ENCODE measurements around the gene TTLL6. TPM values are rescaled to one million over a fixed set of nuclear protein-coding genes. Genes with fewer than 3 reads are reported as not detected.

Gene TTLL6
- total RNA-seq, 1 donor from 2014 or later = 17.4 TPM

DNA sequence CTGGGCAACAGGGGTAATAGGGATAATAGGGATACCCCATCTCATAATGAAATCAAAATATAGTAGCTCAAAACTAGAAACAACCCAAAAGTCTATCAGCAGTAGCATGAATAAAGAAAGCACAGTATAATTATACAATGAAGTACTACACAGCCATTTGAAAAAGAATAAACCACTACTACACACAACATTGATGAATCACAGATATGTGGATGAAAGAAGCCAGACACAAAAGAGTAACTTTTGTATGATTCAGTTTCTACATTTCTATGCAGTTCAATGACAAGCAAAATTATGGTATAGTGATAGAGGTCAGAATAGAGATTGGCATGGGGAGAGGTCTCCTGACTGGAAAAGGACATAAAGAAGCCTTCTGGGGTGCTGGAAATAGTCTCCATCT is 85.7 kb downstream of the TTLL6 start:
- Histone ChIP-seq H3K27me3 (peaks cover 100% of the 10 kb centered on the region), H3K79me2 (ENCODE audit: low read depth) (no peaks in the 10 kb centered on the region), H3K9ac (no peak overlapping the region), H3K4me2 (no peak overlapping the region), H3K4me3 (no peak overlapping the region), H2AFZ (replicated peaks) (no peak overlapping the region), H3K27ac (no peak overlapping the region), H3K9me3 (ENCODE audit: low read depth) (no peaks in the 10 kb centered on the region), H3K4me1 (no peaks in the 10 kb centered on the region), H3K36me3 (no peaks in the 10 kb centered on the region), H3F3A (ENCODE audit: low read depth) (no peaks in the 10 kb centered on the region), H4K20me1 (ENCODE audit: low read depth) (peaks cover 81% of the 10 kb centered on the region)
- peaks cover 11% of the 10 kb centered on the region for H3K9me3 Mint-ChIP-seq
- peaks cover 2% of the 10 kb centered on the region for H3K4me1 Mint-ChIP-seq
- peaks cover 3% of the 10 kb centered on the region for H3K36me3 Mint-ChIP-seq
- H3K27ac Mint-ChIP-seq = no peak overlapping the region
- no peak for DNase-seq (ENCODE audit: low spot score)
- no peak overlapping the region for H3K4me3 Mint-ChIP-seq
- peaks cover 96% of the 10 kb centered on the region for H3K27me3 Mint-ChIP-seq (ENCODE audit: insufficient read depth, low read depth)
- TF ChIP-seq EZH2 (IDR thresholded peaks at IDR 0.05) = no peak
- TF ChIP-seq EZH2phosphoT487 (IDR thresholded peaks at IDR 0.05) = no peak
- TF ChIP-seq, protein P1, sequence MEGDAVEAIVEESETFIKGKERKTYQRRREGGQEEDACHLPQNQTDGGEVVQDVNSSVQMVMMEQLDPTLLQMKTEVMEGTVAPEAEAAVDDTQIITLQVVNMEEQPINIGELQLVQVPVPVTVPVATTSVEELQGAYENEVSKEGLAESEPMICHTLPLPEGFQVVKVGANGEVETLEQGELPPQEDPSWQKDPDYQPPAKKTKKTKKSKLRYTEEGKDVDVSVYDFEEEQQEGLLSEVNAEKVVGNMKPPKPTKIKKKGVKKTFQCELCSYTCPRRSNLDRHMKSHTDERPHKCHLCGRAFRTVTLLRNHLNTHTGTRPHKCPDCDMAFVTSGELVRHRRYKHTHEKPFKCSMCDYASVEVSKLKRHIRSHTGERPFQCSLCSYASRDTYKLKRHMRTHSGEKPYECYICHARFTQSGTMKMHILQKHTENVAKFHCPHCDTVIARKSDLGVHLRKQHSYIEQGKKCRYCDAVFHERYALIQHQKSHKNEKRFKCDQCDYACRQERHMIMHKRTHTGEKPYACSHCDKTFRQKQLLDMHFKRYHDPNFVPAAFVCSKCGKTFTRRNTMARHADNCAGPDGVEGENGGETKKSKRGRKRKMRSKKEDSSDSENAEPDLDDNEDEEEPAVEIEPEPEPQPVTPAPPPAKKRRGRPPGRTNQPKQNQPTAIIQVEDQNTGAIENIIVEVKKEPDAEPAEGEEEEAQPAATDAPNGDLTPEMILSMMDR (IDR thresholded peaks at IDR 0.05) = no peak

GRCh38 chr17:48730240-48730550 is 86.8 kb downstream of the TTLL6 start:
- Histone ChIP-seq H3K4me2 (no peak overlapping the region), H3K27ac (no peak overlapping the region), H4K20me1 (ENCODE audit: low read depth) (peaks cover 83% of the 10 kb centered on the region), H3K36me3 (no peaks in the 10 kb centered on the region), H3F3A (ENCODE audit: low read depth) (no peaks in the 10 kb centered on the region), H3K9me3 (ENCODE audit: low read depth) (no peaks in the 10 kb centered on the region), H2AFZ (replicated peaks) (no peak overlapping the region), H3K4me1 (no peaks in the 10 kb centered on the region), H3K27me3 (peaks cover 100% of the 10 kb centered on the region), H3K9ac (no peak overlapping the region), H3K79me2 (ENCODE audit: low read depth) (no peaks in the 10 kb centered on the region), H3K4me3 (no peak overlapping the region)
- H3K4me1 Mint-ChIP-seq = peaks cover 2% of the 10 kb centered on the region
- no peak overlapping the region for H3K27ac Mint-ChIP-seq
- peaks cover 13% of the 10 kb centered on the region for H3K9me3 Mint-ChIP-seq
- peaks cover 96% of the 10 kb centered on the region for H3K27me3 Mint-ChIP-seq (ENCODE audit: insufficient read depth, low read depth)
- no peak for DNase-seq (ENCODE audit: low spot score)
- TF ChIP-seq EZH2 (IDR thresholded peaks at IDR 0.05) (no peak), EZH2phosphoT487 (IDR thresholded peaks at IDR 0.05) (no peak)
- TF ChIP-seq, protein P1 (IDR thresholded peaks at IDR 0.05) = no peak
- H3K36me3 Mint-ChIP-seq = peaks cover 3% of the 10 kb centered on the region
- no peak overlapping the region for H3K4me3 Mint-ChIP-seq

- Histone ChIP-seq H3K27me3 (peaks cover 100% of the 10 kb centered on the region), H2AFZ (replicated peaks) (no peak overlapping the region), H3K9me3 (ENCODE audit: low read depth) (no peaks in the 10 kb centered on the region), H4K20me1 (ENCODE audit: low read depth) (peaks cover 83% of the 10 kb centered on the region), H3K4me3 (no peak overlapping the region), H3K79me2 (ENCODE audit: low read depth) (no peaks in the 10 kb centered on the region), H3K4me1 (no peaks in the 10 kb centered on the region), H3K4me2 (peak overlapping the region; percentile 62), H3K27ac (no peak overlapping the region), H3K9ac (no peak overlapping the region), H3K36me3 (no peaks in the 10 kb centered on the region), H3F3A (ENCODE audit: low read depth) (no peaks in the 10 kb centered on the region)
- DNase-seq (ENCODE audit: low spot score) = no peak
- H3K36me3 Mint-ChIP-seq = peaks cover 3% of the 10 kb centered on the region
- H3K27ac Mint-ChIP-seq = no peak overlapping the region
- H3K4me3 Mint-ChIP-seq = no peak overlapping the region
- peaks cover 2% of the 10 kb centered on the region for H3K4me1 Mint-ChIP-seq
- peaks cover 13% of the 10 kb centered on the region for H3K9me3 Mint-ChIP-seq
- peak; percentile 86 for TF ChIP-seq EZH2phosphoT487 (IDR thresholded peaks at IDR 0.05)
- peak; percentile 85 for TF ChIP-seq EZH2 (IDR thresholded peaks at IDR 0.05)
- TF ChIP-seq, protein P1 (IDR thresholded peaks at IDR 0.05) = no peak
- H3K27me3 Mint-ChIP-seq (ENCODE audit: insufficient read depth, low read depth) = peaks cover 96% of the 10 kb centered on the region
These were observed 87.4 kb downstream of the TTLL6 start for GRCh38 chr17:48729335-48730239.
